Measurements from ENCODE around the gene RASGEF1C. TPM values are rescaled to one million over a fixed set of nuclear protein-coding genes. Genes with fewer than 3 reads are reported as not detected.

RASGEF1C gene
- total RNA-seq, 1 experiment from 2014 or later, result 0.29 TPM

DNA sequence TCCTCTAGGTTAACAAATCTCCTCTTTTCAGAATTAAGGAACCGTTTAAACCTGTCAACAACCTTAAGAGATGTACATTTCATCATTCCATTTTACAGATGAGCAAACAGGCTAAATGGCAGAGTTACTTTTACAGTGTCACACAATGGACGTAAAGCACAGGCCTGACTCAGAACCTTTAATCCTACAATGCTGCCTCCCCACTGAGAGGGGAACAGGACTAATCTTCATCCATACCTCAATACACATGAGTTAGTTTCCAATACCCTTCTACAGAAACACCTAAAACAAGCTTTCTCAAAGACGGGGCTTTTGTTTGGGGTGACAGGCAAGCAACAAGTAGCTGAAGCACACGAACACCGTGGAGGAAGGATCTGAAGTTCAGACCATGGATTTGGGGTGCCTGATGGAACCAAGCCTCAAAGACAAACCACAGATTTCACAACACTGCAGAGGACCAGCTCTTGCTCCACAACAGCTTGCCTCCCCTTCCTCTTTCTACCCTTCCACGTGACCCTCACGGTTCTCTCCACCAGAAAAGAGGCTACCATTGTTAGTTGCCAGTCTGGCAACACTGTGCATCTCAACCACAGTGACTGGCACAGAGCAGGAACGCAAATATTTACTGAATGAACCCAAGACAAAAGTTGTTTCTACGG lies 139.3 kb downstream of the RASGEF1C start:
- intact Hi-C loops (cut with micrococcal nuclease), result loop anchor here (2.0 to 5.0 kb wide), 2 partner anchors 82 to 163 kb away; partner anchors contain the start of gene TBC1D9B
- H2AFZ ChIP-seq (ENCODE audit: low read length), result peak overlapping the region; percentile 62
- no peak overlapping the region for H3K27ac ChIP-seq (ENCODE audit: low read length)
- peaks cover 53% of the 10 kb centered on the region for H3K79me2 ChIP-seq (ENCODE audit: low read length)
- H3K27me3 ChIP-seq (ENCODE audit: low read length), result no peaks in the 10 kb centered on the region
- ChIA-PET CTCF (no interaction called here), POLR2A (ENCODE audit: unreplicated experiment) (interaction anchor here (0.6 kb wide), 1 partner anchor 104 kb away, joined by 4 read pairs; no protein-coding TSS in a partner anchor)
- H3K9me3 ChIP-seq (ENCODE audit: low read length), result no peaks in the 10 kb centered on the region
- TF ChIP-seq, protein P1, sequence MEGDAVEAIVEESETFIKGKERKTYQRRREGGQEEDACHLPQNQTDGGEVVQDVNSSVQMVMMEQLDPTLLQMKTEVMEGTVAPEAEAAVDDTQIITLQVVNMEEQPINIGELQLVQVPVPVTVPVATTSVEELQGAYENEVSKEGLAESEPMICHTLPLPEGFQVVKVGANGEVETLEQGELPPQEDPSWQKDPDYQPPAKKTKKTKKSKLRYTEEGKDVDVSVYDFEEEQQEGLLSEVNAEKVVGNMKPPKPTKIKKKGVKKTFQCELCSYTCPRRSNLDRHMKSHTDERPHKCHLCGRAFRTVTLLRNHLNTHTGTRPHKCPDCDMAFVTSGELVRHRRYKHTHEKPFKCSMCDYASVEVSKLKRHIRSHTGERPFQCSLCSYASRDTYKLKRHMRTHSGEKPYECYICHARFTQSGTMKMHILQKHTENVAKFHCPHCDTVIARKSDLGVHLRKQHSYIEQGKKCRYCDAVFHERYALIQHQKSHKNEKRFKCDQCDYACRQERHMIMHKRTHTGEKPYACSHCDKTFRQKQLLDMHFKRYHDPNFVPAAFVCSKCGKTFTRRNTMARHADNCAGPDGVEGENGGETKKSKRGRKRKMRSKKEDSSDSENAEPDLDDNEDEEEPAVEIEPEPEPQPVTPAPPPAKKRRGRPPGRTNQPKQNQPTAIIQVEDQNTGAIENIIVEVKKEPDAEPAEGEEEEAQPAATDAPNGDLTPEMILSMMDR (conservative IDR thresholded peaks at IDR 0.05; ENCODE audit: low read depth, low read length), result no peak
- DNase-seq (peak; percentile 26), ATAC-seq (peak; percentile 4; the same call in 1 of the 2 replicates)
- no peak overlapping the region for H3K9ac ChIP-seq (ENCODE audit: low read length)
- no peaks in the 10 kb centered on the region for H3K9me2 ChIP-seq (replicated peaks; ENCODE audit: low read length)
- no peaks in the 10 kb centered on the region for H3F3A ChIP-seq (ENCODE audit: low read length, unreplicated experiment)
- no TSS peak for BruUV-seq (replicated peaks)
- H4K20me1 ChIP-seq (ENCODE audit: low read length), result 0 out of 2 replicates have a peak, but pooled peaks cover 14% of the 10 kb centered on the region
- H3K4me2 ChIP-seq (ENCODE audit: low read length), result peak overlapping the region; percentile 95
- H3K36me3 ChIP-seq (ENCODE audit: low read depth, low read length), result no peaks in the 10 kb centered on the region
- H3K4me1 ChIP-seq (ENCODE audit: insufficient read depth, low read length), result peaks cover 30% of the 10 kb centered on the region
- H3K4me3 ChIP-seq (ENCODE audit: low read length), result peak overlapping the region; percentile 77

DNA sequence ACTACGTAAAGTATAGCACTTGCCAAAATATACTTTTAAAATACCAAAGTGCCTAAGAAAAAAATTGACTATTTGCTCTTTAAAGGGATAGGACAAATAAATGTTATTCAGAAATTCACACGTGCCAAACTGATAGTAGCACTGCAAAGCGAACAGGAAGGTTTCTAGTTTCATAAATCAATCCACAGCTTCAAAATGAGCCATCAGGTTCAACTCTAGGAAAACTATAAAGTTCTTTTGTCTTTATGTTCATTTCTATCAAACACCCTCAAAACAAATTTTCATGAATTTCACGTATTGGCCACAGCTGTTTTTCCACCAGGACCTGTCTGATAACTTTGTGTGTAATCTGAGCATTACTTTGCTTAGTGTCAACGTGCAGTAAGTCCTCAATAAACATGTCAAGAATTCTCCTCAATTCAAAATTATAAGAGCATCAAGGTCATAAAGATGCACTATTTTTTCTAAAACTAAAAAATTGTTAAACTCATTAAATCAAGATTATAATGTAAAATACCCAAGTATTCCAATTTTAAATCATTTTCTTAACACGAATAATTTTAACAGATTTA lies 140.4 kb downstream of the RASGEF1C start:
- TF ChIP-seq EZH2phosphoT487 (IDR thresholded peaks at IDR 0.05; ENCODE audit: borderline replicate concordance, low read length) (no peak), EZH2 (IDR thresholded peaks at IDR 0.05; ENCODE audit: low read length, unreplicated experiment) (no peak)
- TF ChIP-seq, protein P1 (conservative IDR thresholded peaks at IDR 0.05; ENCODE audit: low read depth, low read length), result no peak
- no TSS peak for BruUV-seq (replicated peaks)
- no peaks in the 10 kb centered on the region for H3K36me3 ChIP-seq (ENCODE audit: low read depth, low read length)
- H2AFZ ChIP-seq (ENCODE audit: low read length), result 0 out of 2 replicates have a peak overlapping the region, but pooled peaks have one; percentile 45
- H3K27ac ChIP-seq (ENCODE audit: low read length), result no peak overlapping the region
- peak overlapping the region; percentile 77 for H3K4me3 ChIP-seq (ENCODE audit: low read length)
- CTCF ChIA-PET, result interaction anchor here (0.6 kb wide), 1 partner anchor 10 kb away, joined by 4 read pairs; no protein-coding TSS in a partner anchor
- no peak for ATAC-seq
- no peaks in the 10 kb centered on the region for H3K9me2 ChIP-seq (replicated peaks; ENCODE audit: low read length)
- intact Hi-C loops (cut with micrococcal nuclease), result loop anchor here (2.0 kb wide), 1 partner anchor 162 kb away; the partner anchor contains the start of gene TBC1D9B
- H3K79me2 ChIP-seq (ENCODE audit: low read length), result peaks cover 63% of the 10 kb centered on the region
- H4K20me1 ChIP-seq (ENCODE audit: low read length), result 0 out of 2 replicates have a peak, but pooled peaks cover 14% of the 10 kb centered on the region
- POLR2A ChIA-PET (ENCODE audit: unreplicated experiment), result no interaction called here
- DNase-seq, result peak; percentile 23
- peaks cover 30% of the 10 kb centered on the region for H3K4me1 ChIP-seq (ENCODE audit: insufficient read depth, low read length)
- H3K27me3 ChIP-seq (ENCODE audit: low read length), result no peaks in the 10 kb centered on the region
- peak overlapping the region; percentile 95 for H3K4me2 ChIP-seq (ENCODE audit: low read length)
- no peaks in the 10 kb centered on the region for H3K9me3 ChIP-seq (ENCODE audit: low read length)
- H3K9ac ChIP-seq (ENCODE audit: low read length), result no peak overlapping the region; the same call in 1 of the 2 replicates
- no peaks in the 10 kb centered on the region for H3F3A ChIP-seq (ENCODE audit: low read length, unreplicated experiment)

All from PC-3 (cell line).